ENCODE measurements around the gene SLC9A1.

- TF ChIP-seq CTCF (IDR thresholded peaks at IDR 0.05), result peak in 2 of 7 experiments; percentile 24
- no peak for TF ChIP-seq POLR2AphosphoS5 (IDR thresholded peaks at IDR 0.05)
- TF ChIP-seq POLR2A (IDR thresholded peaks at IDR 0.05), result no peak
- TF ChIP-seq EP300 (IDR thresholded peaks at IDR 0.05), result no peak
These were observed 45.7 kb downstream of the SLC9A1 start for GRCh38 chr1:27109103-27109822.
